ENCODE results near the gene PXDC1.

GRCh38 chr6:3723966-3724365 is 27.5 kb downstream of the PXDC1 start:
- TF ChIP-seq POLR2AphosphoS5 (IDR thresholded peaks at IDR 0.05) (no peak), POLR2A (IDR thresholded peaks at IDR 0.05) (no peak), EP300 (IDR thresholded peaks at IDR 0.05) (no peak), CTCF (IDR thresholded peaks at IDR 0.05) (no peak)
